NB4 (cell line): ENCODE measurements around the gene LRCH1.

Experiments
- DNase-seq: peaks from one replicate; pipeline ENCODE4 v3.0.0; 2010; ENCODE audit warnings: low read depth
- H3K4me3 ChIP-seq: one replicate; pipeline ENCODE4 v1.5.1; 2011; ENCODE audit warnings: mild to moderate bottlenecking, low read depth, low read length, moderate library complexity
- CTCF ChIP-seq: IDR thresholded peaks from one replicate; pipeline ENCODE4 v1.5.1; 2012; ENCODE audit warnings: low read depth, low read length
- MAX ChIP-seq: IDR thresholded peaks from 2 replicates; pipeline ENCODE4 v1.6.1; 2011; ENCODE audit warnings: low read depth, low read length
- MYC ChIP-seq: IDR thresholded peaks from 2 replicates; pipeline ENCODE4 v1.6.1; 2011; ENCODE audit warnings: low read depth, low read length
- POLR2A ChIP-seq: IDR thresholded peaks from 2 replicates; pipeline ENCODE4 v1.6.1; 2011; ENCODE audit warnings: mild to moderate bottlenecking; ENCODE audit not compliant: insufficient read length; ENCODE audit errors: extremely low read depth

The LRCH1 gene

GRCh38 chr13:46639033-46639981, 86.3 kb downstream of the LRCH1 start:
- DNase-seq: no peak
- TF ChIP-seq POLR2A (no peak), MAX (no peak), MYC (no peak), CTCF (no peak)
- H3K4me3 ChIP-seq: no peak overlapping the region

- H3K4me3 ChIP-seq: no peak overlapping the region
- TF ChIP-seq CTCF (no peak), MYC (no peak), MAX (no peak), POLR2A (no peak)
- DNase-seq: peak; percentile 45
Measured at GRCh38 chr13:46640843-46641242, 87.9 kb downstream of the LRCH1 start.

- no peak for DNase-seq
- TF ChIP-seq POLR2A (no peak), CTCF (no peak), MAX (no peak)
- no peak overlapping the region for H3K4me3 ChIP-seq
Measured at GRCh38 chr13:46641274-46642081, 88.5 kb downstream of the LRCH1 start.

GRCh38 chr13:46642254-46642653, 89.3 kb downstream of the LRCH1 start:
- no peak overlapping the region for H3K4me3 ChIP-seq
- DNase-seq: no peak
- TF ChIP-seq MAX: no peak
- TF ChIP-seq MYC: no peak
- TF ChIP-seq CTCF: no peak
- TF ChIP-seq POLR2A: no peak

GRCh38 chr13:46643165-46643777, 90.3 kb downstream of the LRCH1 start:
- DNase-seq: no peak
- no peak for TF ChIP-seq MAX
- TF ChIP-seq POLR2A: no peak
- no peak for TF ChIP-seq CTCF
- no peak for TF ChIP-seq MYC
- no peak overlapping the region for H3K4me3 ChIP-seq
